ENCODE results near the gene DCLK2.
A peak's percentile ranks its signal among the peaks of the same experiment; 100 is the strongest.

GRCh38 chr4:150268444-150268843 is 190.2 kb downstream of the DCLK2 start:
- TF ChIP-seq CTCF (conservative IDR thresholded peaks at IDR 0.05; ENCODE audit: low read depth, low read length), result no peak
- TF ChIP-seq NFE2L2 (IDR thresholded peaks at IDR 0.05; ENCODE audit: low read depth, low read length), result no peak
- no peak for TF ChIP-seq POLR2A (IDR thresholded peaks at IDR 0.05; ENCODE audit: low read depth, low read length)
- TF ChIP-seq RAD21 (IDR thresholded peaks at IDR 0.05; ENCODE audit: low read length), result no peak
- TF ChIP-seq BHLHE40 (IDR thresholded peaks at IDR 0.05; ENCODE audit: low read depth, low read length), result no peak
- no peak for TF ChIP-seq ELK1 (IDR thresholded peaks at IDR 0.05; ENCODE audit: borderline replicate concordance, low read depth, low read length)
- no peak for TF ChIP-seq USF2 (IDR thresholded peaks at IDR 0.05; ENCODE audit: low read depth, low read length)
- TF ChIP-seq RFX5 (IDR thresholded peaks at IDR 0.05; ENCODE audit: low read depth, low read length), result no peak
- peak; percentile 43; the same call in 1 of the 2 replicates for TF ChIP-seq FOS (IDR thresholded peaks at IDR 0.05; ENCODE audit: low read depth, low read length)
- no peak for TF ChIP-seq RCOR1 (IDR thresholded peaks at IDR 0.05; ENCODE audit: insufficient replicate concordance, low read length)
- no peak for TF ChIP-seq CHD1 (IDR thresholded peaks at IDR 0.05; ENCODE audit: low read depth, low read length)

All from IMR-90 (cell line).